GM19395 (cell line): ENCODE measurements around the gene RCSD1.

ENCODE experiments used
- ATAC-seq: cut with Tn5 transposase; IDR thresholded peaks from one replicate; pipeline ENCODE4 v1.9.1; 2021; ENCODE audit warnings: mild to moderate bottlenecking, moderate library complexity; ENCODE audit not compliant: unreplicated experiment

RCSD1 gene

DNA sequence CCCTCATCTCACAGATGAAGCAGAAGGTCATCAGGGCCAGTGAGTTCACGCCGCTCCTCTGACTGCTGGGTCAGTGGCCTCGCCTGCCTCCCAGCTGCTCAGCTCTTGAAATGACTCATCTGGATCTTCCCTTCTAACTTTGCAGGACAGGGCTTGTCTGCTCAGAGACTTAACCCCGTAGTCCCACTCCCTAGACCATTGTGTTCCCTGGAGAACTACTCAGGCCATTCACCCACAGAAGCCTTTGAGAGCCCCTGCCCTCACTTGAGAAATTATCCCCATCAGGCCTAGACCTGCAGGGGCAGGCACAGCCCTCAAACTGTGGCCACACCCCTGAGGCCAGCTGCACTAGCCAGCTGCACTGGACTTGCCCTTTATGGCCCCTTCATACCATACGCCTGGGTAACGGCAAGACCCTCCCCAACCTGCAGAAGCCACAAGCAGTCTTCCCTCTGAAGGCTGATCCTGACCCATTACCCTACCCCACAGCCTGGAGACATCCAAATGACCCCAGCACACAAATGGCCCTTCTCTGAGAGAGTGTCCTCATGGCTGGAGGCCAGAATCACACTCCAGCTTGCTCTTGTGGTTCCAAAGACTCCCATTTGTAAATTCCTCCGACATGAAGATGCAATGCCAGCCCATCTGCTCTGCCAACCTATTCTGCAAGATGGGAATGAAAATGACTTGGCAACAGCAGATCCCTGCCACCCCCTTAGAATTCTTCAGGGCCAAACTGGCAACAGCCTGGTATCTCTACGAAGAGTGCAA is 33.2 kb downstream of the RCSD1 start:
- peak; percentile 51 for ATAC-seq

GRCh38 chr1:167665469-167665868 is 35.4 kb downstream of the RCSD1 start:
- no peak for ATAC-seq

DNA sequence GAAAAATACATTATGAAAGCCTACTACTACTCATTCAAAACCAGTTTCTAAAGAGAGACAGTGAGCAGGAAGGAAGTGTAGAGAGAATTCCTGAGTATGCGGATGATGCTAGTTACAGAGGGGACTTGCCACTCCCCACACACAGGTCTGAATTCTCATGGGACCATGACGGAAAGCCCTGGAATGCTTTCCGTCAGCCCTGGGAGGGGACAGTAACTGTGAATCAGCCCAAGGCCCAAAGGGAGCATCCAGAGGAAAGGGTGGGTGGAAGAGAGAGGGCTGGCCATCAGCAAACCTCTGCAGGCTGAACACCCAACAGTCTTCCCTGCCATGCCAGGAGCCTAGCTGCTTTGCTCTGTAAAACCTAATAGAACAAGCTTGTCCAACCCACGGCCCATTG is 36.4 kb downstream of the RCSD1 start:
- no peak for ATAC-seq

- no peak for ATAC-seq
These were observed 37.5 kb downstream of the RCSD1 start for GRCh38 chr1:167667536-167667935.

- peak; percentile 82 for ATAC-seq
These were observed 38.1 kb downstream of the RCSD1 start for GRCh38 chr1:167668108-167668507.

DNA sequence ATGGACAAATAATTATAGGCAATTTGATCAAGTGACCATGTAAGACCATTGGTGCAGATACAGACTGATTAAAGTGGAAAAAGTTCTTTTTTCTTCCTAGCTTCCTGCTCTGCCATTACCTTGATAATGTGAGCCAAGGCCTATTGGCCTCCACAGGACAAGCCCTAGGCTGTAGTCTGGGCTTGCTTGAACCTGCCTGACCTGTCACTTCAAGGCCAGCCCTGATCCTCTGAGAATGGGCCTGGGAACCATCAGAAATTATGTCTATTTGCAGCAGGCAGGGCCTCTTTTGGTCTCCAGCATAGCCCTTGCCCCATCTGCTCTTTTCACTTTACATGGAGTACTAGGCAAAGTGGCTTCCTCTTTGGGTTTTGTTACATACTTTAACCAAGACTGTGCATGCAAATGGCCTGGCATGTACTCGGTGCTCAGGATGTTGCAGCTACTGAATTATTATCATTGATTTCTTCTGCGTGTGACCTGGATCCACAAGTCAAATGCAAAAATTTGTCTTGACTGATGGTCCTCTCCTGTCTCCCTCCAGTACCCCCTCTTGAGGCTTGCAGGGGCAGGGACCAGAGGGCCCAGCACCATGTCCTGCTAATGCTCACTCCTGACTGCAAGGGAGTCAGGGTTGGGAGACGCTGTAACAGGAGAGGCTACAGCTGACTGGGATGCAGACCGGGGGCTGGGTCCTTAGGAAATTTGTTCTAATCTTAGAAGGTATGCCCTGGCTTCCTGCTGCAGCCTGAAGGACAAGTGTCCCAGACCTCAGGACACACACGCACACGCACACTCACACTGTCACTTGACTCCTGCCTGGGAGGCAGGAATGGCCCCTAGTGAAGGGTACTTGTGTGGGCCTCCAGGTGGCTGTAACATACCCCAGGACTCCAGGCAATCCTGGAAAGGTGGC is 39.4 kb downstream of the RCSD1 start:
- peak; percentile 61 for ATAC-seq

DNA sequence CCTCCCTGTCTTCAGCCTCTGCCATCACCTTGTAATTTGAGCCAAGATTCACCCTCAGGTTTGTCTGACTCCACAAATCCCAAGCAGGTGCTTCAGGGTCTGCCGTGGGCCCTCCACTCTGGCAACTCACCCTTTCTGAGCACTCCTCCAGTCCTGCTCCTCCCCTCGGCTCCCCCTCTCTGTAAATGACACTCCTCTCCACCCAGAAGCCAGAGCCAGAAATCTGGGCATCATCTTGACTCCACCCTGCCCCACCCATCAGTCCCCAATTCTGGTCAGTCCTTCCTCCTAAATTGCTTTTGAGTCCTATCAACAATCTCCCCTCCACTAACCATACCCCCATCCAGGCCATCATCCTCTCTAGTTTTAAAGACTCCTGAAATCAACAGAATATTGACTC is 40.5 kb downstream of the RCSD1 start:
- ATAC-seq: no peak

GRCh38 chr1:167671727-167672511 is 41.9 kb downstream of the RCSD1 start:
- ATAC-seq: no peak

- ATAC-seq: no peak
These were observed 42.8 kb downstream of the RCSD1 start for GRCh38 chr1:167672831-167673230.

GRCh38 chr1:167673265-167673664 is 43.2 kb downstream of the RCSD1 start:
- no peak for ATAC-seq

- ATAC-seq: no peak
These were observed 44.1 kb downstream of the RCSD1 start for GRCh38 chr1:167674156-167674555.

DNA sequence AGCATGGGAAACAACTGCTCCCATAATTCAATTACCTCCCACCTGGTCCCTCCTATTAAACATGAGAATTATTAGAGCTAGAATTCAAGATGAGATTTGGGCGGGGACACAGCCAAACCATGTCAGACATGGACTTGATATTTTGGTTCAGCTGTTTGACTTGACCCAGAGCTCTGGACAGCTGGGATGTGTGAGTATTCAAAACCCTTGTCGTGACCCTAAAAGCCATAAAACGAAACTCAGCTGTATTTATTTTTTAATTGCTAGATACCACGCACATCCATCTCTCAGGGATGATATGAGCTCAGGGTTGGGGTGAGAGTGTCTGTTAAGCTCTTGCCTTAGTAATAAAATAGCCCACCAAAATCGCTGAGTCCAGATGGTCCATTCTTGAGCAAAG is 45.4 kb downstream of the RCSD1 start:
- ATAC-seq: no peak

GRCh38 chr1:167676205-167676915 is 46.3 kb downstream of the RCSD1 start:
- peak; percentile 59 for ATAC-seq

DNA sequence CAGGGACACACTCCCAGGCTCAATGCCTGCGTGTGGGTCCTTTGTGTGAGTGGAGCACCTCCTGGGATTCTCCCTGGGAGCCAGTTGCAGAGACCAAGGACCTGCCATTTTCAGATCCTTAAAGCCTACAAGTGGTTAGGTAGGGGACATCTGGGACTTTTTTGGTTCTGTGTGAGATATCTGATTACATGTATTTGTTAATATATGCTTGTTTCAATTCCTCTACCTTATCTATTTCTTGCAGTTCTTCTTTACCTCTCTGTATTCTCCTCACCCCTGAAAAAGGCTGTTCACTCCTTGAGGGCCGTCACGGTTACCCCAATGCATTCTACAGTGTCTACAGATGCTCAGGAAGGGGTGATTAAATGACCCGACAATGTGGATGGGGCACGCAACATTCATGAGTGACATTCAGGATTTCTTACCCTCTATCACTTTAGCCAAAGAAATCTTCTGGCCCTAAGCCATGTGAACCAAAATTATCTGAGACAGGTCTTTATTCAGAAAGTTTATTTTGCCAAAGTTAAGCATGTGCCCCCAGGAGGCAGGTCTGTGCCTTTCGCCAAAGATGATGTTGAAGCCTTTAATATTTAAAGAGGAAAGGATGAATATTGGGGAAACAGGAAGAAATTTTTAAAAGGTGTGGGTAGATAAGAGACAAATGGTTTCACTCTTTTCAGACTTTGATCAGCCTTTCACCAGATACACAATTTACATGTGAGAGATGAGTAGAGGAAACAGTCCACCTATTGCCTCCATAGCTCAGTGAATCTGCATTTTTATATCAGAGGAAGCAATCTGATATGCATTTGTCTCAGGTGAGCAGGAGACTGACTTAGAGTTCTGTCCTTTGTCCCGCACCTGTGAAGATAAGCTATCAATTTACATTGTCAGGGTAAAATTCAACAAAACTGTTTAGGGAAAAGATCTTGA is 47.1 kb downstream of the RCSD1 start:
- peak; percentile 40 for ATAC-seq

GRCh38 chr1:167678422-167678821 is 48.4 kb downstream of the RCSD1 start:
- ATAC-seq: no peak

DNA sequence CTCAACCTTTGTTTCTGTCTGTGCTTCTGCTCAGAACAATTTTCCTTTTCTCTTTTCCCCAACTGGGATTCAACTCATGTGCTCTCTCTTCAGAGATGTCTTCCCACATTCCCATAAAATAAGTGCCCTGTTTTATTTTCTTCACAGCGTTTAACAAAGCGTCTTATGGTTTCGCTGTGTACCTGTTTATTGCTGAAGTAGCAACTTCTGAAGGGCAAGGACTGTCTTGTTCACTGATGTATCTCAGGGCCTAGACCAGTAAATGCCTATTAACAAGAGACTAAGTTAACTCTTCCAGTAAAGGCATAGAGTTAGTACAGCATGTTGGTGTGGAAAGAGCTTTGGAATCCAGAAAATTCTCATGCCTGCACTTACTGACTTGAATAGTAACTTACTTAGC is 48.8 kb downstream of the RCSD1 start:
- no peak for ATAC-seq

- ATAC-seq: no peak
These were observed 49.7 kb downstream of the RCSD1 start for GRCh38 chr1:167679714-167680113.

GRCh38 chr1:167681024-167681423 is 51.0 kb downstream of the RCSD1 start:
- ATAC-seq: no peak

DNA sequence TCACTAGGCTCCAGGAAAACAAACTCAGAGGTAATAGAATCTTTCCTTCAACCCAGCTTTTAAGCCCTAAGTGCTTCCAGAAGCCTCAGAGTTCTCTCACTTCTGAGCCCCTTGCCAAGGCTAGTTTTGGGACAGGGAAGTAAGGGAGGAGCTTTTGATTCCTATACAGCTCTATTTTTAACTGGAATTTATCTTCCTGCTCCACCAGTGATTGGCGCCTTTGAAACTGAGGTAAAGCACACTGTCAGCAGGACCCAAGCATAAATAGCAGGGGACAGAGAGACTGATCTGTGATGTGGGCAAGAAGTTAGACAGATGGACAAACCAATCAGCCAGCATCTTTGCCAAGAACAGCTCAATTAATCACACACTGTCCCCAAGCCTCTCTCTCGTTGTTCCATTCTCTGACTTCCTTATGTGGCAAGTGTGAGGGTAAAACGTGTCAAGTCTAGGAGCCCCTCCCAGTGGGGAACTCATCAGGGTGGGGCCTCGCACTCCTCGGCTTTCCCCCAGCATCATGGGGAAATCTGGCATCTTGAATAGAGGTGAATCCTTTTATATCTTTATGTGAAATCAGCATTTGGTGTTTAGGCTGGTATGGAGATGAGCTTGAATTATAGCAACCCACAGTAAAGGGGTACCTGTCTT is 51.5 kb downstream of the RCSD1 start:
- no peak for ATAC-seq
